PC-3 (cell line): ENCODE results near the gene NDP. TPM values are rescaled to one million over a fixed set of nuclear protein-coding genes. Genes with fewer than 3 reads are reported as not detected.

Experiments used
- ATAC-seq: fragments of 200-7000 bp; cut with Tn5 transposase; 2 replicates; pipeline ENCODE4 v1.9.1; 2020; ENCODE audit warnings: mild to moderate bottlenecking, moderate library complexity
- BruUV-seq: library from RNA; stranded (reverse); fragments of 400-500 nt; replicated peaks from 2 replicates; lab custom pipeline; 2021; lab: Mats Ljungman, UMichigan
- CTCF ChIA-PET: fragments of 300-600 bp; sonication (Branson Sonifier 250); formaldehyde crosslinking; loops from one replicate; lab custom pipeline; 2022; ENCODE audit warnings: antibody characterized with exemption; lab: Charles Lee
- POLR2A ChIA-PET: fragments of 300-600 bp; sonication (Branson Sonifier 250); formaldehyde crosslinking; loops from one replicate; lab custom pipeline; 2022; ENCODE audit warnings: antibody characterized with exemption; ENCODE audit not compliant: unreplicated experiment; lab: Charles Lee
- DNase-seq: peaks from one replicate; pipeline ENCODE4 v3.0.0-alpha.2; 2015
- H2AFZ ChIP-seq: fragments of 300-600 bp; sonication (generic); 2 replicates; pipeline ENCODE4 v1.6.0; 2016; ENCODE audit warnings: antibody characterized with exemption, low read length
- H3F3A ChIP-seq: fragments of 300-600 bp; sonication (generic); one replicate; pipeline ENCODE4 v1.6.0; 2017; ENCODE audit warnings: antibody characterized with exemption, low read length, control low read depth, mild to moderate bottlenecking; ENCODE audit not compliant: unreplicated experiment
- H3K27ac ChIP-seq: fragments of 300-600 bp; sonication (generic); 2 replicates; pipeline ENCODE4 v1.5.1; 2016; ENCODE audit warnings: mild to moderate bottlenecking, low read length
- H3K27me3 ChIP-seq: fragments of 300-600 bp; sonication (generic); 2 replicates; pipeline ENCODE4 v1.6.1; 2016; ENCODE audit warnings: low read length, mixed read lengths
- H3K36me3 ChIP-seq: fragments of 300-600 bp; sonication (generic); 2 replicates; pipeline ENCODE4 v1.6.1; 2016; ENCODE audit warnings: low read depth, mixed run types, low read length, mixed read lengths
- H3K4me1 ChIP-seq: fragments of 300-600 bp; sonication (generic); 2 replicates; pipeline ENCODE4 v1.5.1; 2016; ENCODE audit warnings: low read length; ENCODE audit not compliant: insufficient read depth
- H3K4me2 ChIP-seq: fragments of 300-600 bp; sonication (generic); 2 replicates; pipeline ENCODE4 v1.6.0; 2016; ENCODE audit warnings: low read length
- H3K4me3 ChIP-seq: fragments of 300-600 bp; sonication (generic); 2 replicates; pipeline ENCODE4 v1.5.1; 2016; ENCODE audit warnings: mild to moderate bottlenecking, low read length, mixed read lengths
- H3K79me2 ChIP-seq: fragments of 300-600 bp; sonication (generic); 2 replicates; pipeline ENCODE4 v1.6.1; 2017; ENCODE audit warnings: low read length, mixed read lengths
- H3K9ac ChIP-seq: fragments of 300-600 bp; sonication (generic); 2 replicates; pipeline ENCODE4 v1.6.0; 2016; ENCODE audit warnings: mild to moderate bottlenecking, low read length
- H3K9me2 ChIP-seq: fragments of 300-600 bp; sonication (generic); replicated peaks from 2 replicates; pipeline ENCODE4 v1.6.1; 2016; ENCODE audit warnings: mixed run types, low read length, mixed read lengths
- H3K9me3 ChIP-seq: fragments of 300-600 bp; sonication (generic); 2 replicates; pipeline ENCODE4 v1.6.1; 2016; ENCODE audit warnings: low read length, mixed read lengths
- H4K20me1 ChIP-seq: fragments of 300-600 bp; sonication (generic); 2 replicates; pipeline ENCODE4 v1.6.1; 2016; ENCODE audit warnings: low read length, mixed read lengths
- EZH2 ChIP-seq: fragments of 300-600 bp; sonication (generic); IDR thresholded peaks from one replicate; pipeline ENCODE4 v1.6.1; 2017; ENCODE audit warnings: antibody characterized with exemption, mild to moderate bottlenecking, low read length; ENCODE audit not compliant: unreplicated experiment
- EZH2phosphoT487 ChIP-seq: fragments of 300-600 bp; sonication (generic); IDR thresholded peaks from 2 replicates; pipeline ENCODE4 v1.6.1; 2018; ENCODE audit warnings: mild to moderate bottlenecking, antibody characterized with exemption, low read length, borderline replicate concordance
- intact Hi-C: fragments of 100-400 bp; cut with micrococcal nuclease; formaldehyde crosslinking; loops from 2 replicates; pipeline ENCODE4 v1.9.0; 2023
- total RNA-seq: library from RNA; depleted of rRNA; stranded (reverse); fragments of >200 nt; gene quantifications from 2 replicates; pipeline ENCODE4 v1.2.3, GENCODE V29; 2014
- TF ChIP-seq, protein P1 (sequence below): fragments of 300-600 bp; sonication (generic); conservative IDR thresholded peaks from 2 replicates; pipeline ENCODE4 v1.5.1; 2017; ENCODE audit warnings: antibody characterized with exemption, low read depth, mild to moderate bottlenecking, low read length

Gene NDP
- total RNA-seq, 1 experiment from 2014 or later: 4.4 TPM

DNA sequence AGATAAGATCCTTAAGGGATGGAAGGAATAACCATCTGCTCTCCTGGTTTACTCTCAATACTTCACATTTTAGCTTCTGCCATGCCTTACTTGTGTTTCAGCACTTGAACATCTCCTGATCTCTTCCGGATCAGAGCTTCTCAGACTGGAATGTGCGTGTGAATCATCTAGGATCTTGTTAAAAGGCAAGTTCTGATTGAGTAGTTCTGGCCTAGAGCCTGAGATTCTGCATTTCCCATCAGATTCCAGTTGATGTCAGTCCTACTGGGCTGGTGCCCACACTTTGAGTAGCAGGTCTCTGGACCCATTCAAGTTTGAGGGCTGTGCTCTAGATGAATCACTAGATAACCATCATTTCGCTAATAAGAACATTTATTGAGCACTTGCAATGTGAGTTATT is 20.0 kb downstream of the NDP start:
- CTCF ChIA-PET: no interaction called here
- POLR2A ChIA-PET: no interaction called here

DNA sequence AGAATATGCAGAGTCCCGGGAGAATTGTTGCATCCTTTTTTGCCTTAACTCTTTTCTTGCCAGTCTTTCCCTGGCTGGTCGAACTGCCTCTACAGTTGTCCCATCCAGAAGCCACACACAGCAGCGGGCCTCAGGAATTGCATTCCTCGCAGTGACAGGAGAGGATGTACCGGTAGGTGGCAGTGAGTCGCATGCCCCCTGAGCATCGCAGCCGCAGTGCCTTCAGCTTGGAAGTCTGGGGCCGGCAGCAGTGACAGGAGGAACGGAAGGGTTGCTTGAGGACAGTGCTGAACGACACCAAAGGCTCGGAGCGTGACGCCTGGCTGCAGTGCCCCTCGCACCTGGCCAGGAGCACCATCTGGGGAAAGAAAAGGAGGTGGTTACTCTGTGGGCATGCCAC is 23.5 kb downstream of the NDP start:
- Histone ChIP-seq H3K9me2 (no peaks in the 10 kb centered on the region), H3K9ac (no peak overlapping the region), H3K79me2 (no peaks in the 10 kb centered on the region), H3K9me3 (no peaks in the 10 kb centered on the region), H3K4me3 (no peak overlapping the region), H3K4me1 (no peaks in the 10 kb centered on the region), H3K27me3 (no peaks in the 10 kb centered on the region), H3F3A (no peaks in the 10 kb centered on the region), H3K4me2 (0 out of 2 replicates have a peak overlapping the region, but pooled peaks have one; percentile 21), H2AFZ (peak overlapping the region; percentile 43; the same call in 1 of the 2 replicates), H3K27ac (no peak overlapping the region), H3K36me3 (no peaks in the 10 kb centered on the region), H4K20me1 (no peaks in the 10 kb centered on the region)
- ATAC-seq (peak; percentile 57; the same call in 1 of the 2 replicates), DNase-seq (peak; percentile 46)
- TF ChIP-seq EZH2: no peak
- TF ChIP-seq EZH2phosphoT487: no peak
- TF ChIP-seq, protein P1, sequence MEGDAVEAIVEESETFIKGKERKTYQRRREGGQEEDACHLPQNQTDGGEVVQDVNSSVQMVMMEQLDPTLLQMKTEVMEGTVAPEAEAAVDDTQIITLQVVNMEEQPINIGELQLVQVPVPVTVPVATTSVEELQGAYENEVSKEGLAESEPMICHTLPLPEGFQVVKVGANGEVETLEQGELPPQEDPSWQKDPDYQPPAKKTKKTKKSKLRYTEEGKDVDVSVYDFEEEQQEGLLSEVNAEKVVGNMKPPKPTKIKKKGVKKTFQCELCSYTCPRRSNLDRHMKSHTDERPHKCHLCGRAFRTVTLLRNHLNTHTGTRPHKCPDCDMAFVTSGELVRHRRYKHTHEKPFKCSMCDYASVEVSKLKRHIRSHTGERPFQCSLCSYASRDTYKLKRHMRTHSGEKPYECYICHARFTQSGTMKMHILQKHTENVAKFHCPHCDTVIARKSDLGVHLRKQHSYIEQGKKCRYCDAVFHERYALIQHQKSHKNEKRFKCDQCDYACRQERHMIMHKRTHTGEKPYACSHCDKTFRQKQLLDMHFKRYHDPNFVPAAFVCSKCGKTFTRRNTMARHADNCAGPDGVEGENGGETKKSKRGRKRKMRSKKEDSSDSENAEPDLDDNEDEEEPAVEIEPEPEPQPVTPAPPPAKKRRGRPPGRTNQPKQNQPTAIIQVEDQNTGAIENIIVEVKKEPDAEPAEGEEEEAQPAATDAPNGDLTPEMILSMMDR: peak; percentile 59
- ChIA-PET CTCF (no interaction called here), POLR2A (no interaction called here)
- intact Hi-C loops: no loop called here
- no TSS peak for BruUV-seq

More for the DNA sequence above, 20.0 kb downstream of the NDP start:
- H3K4me2 ChIP-seq: no peak overlapping the region
- no peaks in the 10 kb centered on the region for H3K27me3 ChIP-seq
- no peaks in the 10 kb centered on the region for H3K9me2 ChIP-seq
- no peak for ATAC-seq
- H4K20me1 ChIP-seq: no peaks in the 10 kb centered on the region
- no peak overlapping the region for H2AFZ ChIP-seq
- H3K79me2 ChIP-seq: no peaks in the 10 kb centered on the region
- H3K36me3 ChIP-seq: no peaks in the 10 kb centered on the region
- no peak for TF ChIP-seq EZH2phosphoT487
- TF ChIP-seq, protein P1: no peak
- TF ChIP-seq EZH2: no peak
- H3F3A ChIP-seq: no peaks in the 10 kb centered on the region
- H3K27ac ChIP-seq: no peak overlapping the region
- no peak overlapping the region for H3K4me3 ChIP-seq
- no peaks in the 10 kb centered on the region for H3K4me1 ChIP-seq
- H3K9ac ChIP-seq: no peak overlapping the region
- no TSS peak for BruUV-seq
- H3K9me3 ChIP-seq: no peaks in the 10 kb centered on the region
- peak; percentile 17 for DNase-seq
- intact Hi-C loops: no loop called here

DNA sequence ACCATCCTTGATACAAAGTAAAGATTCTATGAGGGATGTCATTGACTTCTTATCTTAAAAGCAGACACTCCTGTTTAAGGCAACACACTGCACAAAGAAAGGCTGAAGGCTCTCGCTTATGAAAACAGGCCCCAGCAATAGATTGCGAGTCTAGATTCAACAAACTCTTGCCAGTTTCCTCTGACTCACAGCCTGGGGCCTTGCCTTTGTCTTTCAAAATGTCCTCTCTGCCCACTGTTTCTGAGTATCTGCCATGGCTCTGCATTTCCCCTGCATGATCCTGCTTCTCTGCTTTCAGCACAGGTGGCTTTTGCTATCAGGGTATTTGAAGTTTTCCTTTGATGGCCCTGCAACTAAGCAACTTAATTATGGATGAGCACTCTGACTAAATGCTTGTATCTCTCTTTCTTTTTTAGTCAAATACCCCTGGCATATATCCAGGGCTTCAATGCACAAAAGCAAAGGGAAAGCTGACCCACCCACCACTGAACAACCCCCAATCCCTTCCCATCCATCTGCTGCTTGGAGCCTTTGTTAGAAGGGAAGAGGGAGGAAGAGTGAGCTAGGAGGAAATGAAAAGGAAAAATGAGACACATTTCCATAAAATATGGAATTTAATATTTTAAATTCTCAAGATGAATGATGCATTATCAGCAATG is 32.2 kb downstream of the NDP start:
- no peaks in the 10 kb centered on the region for H3K9me3 ChIP-seq
- no peak overlapping the region for H3K4me3 ChIP-seq
- no peaks in the 10 kb centered on the region for H3K36me3 ChIP-seq
- ChIA-PET POLR2A (no interaction called here), CTCF (interaction anchor here (0.5 to 0.6 kb wide), 2 partner anchors 109 to 381 kb away, joined by 3 to 5 read pairs; no protein-coding TSS in a partner anchor)
- peak; percentile 86 for ATAC-seq
- no peaks in the 10 kb centered on the region for H3K79me2 ChIP-seq
- DNase-seq: peak; percentile 68
- TF ChIP-seq, protein P1: no peak
- TF ChIP-seq EZH2: no peak
- no peak for TF ChIP-seq EZH2phosphoT487
- H4K20me1 ChIP-seq: no peaks in the 10 kb centered on the region
- H3F3A ChIP-seq: no peaks in the 10 kb centered on the region
- BruUV-seq: no TSS peak
- intact Hi-C loops: no loop called here
- no peaks in the 10 kb centered on the region for H3K9me2 ChIP-seq
- H3K4me1 ChIP-seq: peaks cover 13% of the 10 kb centered on the region
- H3K27ac ChIP-seq: peak overlapping the region; percentile 24
- H3K9ac ChIP-seq: no peak overlapping the region
- H3K4me2 ChIP-seq: peak overlapping the region; percentile 3; the same call in 1 of the 2 replicates
- H2AFZ ChIP-seq: peak overlapping the region; percentile 90
- no peaks in the 10 kb centered on the region for H3K27me3 ChIP-seq
